DMS114 treated with DMSO at 0.1 percent for 48 hours (cell line): ENCODE measurements around the gene PPDPF.
"Not testable (repeated sequence)": the region's sequence is repeated elsewhere in the genome, so short reads cannot be mapped to it uniquely, and the experiment has no call there.

Experiments used
- DNase-seq: peaks from one replicate; lab custom pipeline; 2025; ENCODE audit not compliant: unreplicated experiment; lab: John Stamatoyannopoulos, UW

The PPDPF gene, protein sequence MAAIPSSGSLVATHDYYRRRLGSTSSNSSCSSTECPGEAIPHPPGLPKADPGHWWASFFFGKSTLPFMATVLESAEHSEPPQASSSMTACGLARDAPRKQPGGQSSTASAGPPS

GRCh38 chr20:63520504-63520933, at the start of gene PPDPF:
PPDPF (plus strand) TSS chr20:63520765; CDS start chr20:63521309, 544 bp downstream.
- no peak for DNase-seq

DNA sequence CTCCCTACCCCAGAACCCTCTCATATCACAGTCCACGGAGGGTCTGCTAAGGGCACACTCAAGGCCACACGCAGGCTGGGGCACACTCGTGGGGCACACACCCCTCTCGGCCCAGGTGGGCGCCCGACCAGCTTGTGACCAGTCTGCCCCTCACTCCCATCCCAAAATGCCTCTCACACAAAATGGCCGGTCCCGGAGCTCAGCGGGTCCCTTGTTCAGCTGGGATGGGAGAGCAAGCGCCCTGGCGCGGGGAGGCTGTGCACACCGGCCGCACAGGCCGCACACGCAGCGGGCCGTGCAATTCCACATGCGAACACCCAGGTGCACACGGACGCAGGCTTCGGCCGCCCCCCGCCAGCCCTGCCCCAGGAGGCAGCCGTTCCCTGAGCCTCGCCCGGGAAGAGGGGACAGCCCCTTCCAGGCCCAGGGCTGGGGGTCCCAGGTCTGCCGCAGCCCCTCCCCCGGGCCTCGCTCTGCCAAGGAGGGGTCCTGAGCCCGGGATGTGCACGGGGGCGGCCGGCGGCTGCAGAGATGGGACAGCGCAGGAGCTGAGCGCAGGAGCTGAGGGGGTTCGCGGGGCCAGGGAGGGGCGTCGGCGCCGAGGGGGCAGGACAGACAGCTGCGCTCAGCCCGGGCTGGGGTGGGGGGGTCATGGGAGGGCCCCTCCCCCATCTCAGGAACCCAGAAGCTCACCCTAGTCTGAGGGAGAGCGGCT, 49.4 kb upstream of the PPDPF start:
- no peak for DNase-seq

GRCh38 chr20:63471717-63471980, 48.9 kb upstream of the PPDPF start:
- no peak for DNase-seq

DNA sequence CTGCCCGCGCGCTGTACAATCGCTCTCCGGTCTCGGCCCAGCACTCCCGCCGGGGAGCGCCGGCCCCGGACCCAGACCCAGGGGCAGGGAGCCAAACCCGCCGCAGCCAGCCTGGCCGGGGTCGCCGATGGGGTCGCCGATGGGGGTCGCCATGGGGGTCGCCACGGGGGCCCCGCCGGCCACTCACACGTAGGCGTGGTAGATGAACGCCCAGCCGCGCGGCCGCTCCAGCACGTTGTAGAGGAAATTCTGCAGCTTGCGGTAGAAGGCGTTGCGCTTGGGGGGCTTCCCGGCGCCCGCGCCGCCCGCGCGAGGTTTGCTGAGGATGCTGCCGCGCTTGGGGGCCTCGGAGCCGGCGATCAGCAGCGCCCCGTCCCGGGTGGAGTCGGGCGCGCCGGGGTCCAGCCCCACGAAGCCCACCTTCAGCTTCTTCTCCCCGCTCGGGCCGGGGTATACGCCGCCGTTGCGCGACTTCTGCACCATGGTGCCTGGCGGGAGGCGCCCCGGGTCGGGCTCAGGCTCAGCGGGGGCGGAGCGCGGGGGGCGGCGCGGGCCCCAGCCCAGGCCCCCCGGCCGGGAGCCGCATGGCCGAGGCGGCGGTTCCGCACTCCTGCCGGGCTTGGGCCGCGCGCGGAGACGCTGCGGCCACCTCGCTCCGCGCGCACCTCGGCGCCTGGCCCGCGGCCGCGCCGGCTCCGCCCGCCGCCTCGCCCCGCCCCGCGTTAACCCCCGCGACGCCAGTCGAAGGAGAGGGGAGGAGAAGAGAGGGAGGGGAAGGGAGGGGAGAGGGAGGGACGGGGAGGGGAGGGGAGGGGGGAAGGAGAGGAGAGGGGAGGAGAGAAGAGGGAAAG, 48.4 kb upstream of the PPDPF start, which contains the start of gene KCNQ2:
Gene KCNQ2 (minus strand): TSS at position 675 of the 851 bp plus-strand sequence. CDS start 192 bp downstream, at position 483.
- no peak for DNase-seq

DNA sequence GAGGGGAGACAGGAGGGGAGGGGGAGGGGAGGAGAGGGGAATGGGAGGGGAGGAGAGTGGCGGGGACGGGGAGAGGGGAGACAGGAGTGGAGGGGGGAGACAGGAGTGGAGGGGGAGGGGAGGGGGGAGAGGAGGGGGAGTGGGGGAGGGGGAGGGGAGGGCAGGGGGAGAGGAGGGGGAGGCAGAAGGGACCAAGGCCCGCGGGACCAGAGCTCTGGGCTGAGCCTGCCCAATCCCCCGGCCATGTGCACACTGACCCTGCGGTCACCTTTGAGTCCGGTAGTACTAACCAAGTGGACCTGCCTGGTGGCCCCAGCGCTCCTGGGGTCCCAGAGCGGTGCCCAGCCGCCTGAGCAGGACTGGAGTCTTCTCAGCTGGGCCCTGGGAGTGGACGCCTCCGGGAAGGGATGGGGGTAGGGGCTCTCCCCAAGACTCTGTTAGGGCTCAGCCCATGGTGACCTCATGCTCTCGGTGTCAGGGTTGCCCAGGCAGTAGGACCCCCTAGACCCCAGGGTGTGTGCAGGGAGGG, 47.6 kb upstream of the PPDPF start:
- DNase-seq, result no peak

GRCh38 chr20:63473555-63474449, 46.8 kb upstream of the PPDPF start:
- no peak for DNase-seq

DNA sequence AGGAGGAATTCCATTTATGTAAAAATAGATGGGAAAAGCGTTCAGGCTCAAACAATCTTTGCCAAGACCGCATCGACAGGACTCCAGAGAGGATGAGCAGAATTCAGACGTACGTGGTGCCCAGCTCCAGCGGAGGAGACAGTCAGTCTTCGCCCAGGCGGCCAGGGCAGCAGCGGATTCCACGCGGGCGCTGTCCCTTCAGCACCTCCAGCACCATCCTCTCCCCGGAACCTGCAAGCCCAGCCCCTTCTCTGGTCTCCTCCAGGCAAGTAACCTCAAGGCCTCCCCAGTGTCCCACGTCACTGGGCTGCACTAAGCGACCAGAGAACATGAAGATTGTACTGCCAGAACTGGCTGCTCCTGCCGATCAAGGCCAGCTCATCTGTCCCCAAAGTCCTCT, 45.4 kb upstream of the PPDPF start:
- no peak for DNase-seq

DNA sequence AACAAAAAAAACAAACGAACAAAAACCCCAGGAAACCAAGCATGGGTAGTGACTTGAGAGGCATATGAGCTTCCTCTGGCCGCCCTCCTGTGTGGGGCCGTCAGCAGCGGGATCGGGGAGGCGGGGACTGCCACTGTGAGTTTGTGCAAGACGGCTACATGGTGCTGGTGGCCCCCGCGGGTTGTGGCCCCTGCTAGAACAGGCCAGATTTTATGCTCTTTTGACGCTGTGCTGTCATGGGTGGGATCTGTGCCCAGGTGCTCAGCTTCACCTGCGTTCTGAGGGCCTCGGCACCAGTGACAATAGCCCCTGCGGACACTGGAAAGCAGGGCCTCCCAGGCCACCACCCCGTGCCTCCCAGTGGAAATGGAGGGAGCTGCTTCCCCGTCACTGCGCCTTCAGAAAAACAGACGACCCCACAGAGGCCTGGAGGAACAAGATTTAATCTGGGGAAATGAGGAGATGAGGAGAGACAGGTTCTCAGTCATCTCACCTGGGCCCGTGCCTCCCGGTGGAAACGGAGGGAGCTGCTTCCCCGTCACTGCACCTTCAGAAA, 43.4 kb upstream of the PPDPF start:
- DNase-seq, result no peak

DNA sequence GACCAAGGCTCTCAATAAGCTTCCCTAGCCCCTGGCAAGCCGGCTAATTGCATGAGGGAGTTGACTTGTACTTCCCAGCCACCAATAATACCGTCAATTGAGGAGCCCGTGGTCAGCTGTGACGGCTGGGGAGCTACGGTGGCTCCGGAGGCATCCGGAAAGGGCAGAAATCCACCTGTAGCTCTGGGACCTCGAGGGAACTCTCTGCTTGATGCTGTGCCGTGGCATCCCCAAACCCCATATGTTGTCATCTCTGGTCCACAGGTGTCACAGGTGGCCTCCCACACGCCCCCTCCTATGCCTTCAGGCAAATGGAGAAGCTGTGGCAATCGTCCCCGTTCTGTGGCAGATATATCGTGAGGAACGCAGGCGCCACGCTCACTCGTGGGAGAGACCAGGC, 42.6 kb upstream of the PPDPF start:
- DNase-seq, result no peak

DNA sequence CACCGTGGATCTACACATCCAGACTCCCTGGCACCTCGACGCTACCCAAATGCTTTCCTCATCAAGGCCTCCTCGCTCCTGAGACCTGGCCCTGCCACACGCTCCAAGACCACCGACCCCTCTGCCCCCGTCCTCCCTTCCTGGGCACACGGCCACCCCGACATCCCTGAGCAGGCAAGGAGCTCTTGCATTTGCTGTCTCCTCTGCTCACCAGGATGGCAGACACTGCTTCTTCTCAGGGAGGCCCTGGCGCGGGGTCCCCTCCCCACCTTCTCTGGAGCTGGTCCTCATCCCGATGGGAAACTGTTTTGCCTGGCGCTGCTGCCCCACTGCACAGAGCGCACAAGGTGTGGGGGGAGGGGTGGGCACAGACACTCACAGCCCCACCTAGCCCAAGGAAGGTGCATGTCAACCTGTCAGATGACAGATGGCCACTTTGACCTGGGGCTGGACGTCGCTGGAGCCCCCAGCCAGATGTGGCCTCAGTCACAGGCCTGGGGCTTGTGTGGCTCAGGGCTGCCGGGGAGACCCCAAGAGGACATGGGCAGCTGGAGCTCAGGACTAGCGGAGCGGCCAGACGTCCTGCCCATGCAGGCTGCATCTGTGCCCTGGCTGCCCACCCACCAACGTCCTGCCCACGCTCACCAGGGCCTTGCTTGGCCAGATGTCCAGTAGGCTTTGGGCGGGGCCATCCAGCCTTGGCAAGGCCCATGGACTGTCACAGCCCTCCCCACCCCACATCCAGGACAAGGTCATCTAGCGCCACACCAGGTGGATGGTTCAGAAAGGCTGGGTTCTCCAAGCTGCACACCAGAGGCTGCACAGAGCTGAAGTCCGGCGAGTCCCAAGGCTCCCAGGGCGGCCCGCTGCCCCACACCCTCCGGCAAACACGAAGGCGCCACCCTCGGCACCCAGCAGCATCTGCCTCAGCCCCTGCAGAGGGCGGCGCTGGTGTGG, 41.9 kb upstream of the PPDPF start:
- DNase-seq, result no peak

- not testable (repeated sequence) for DNase-seq
Observed at GRCh38 chr20:63479695-63480419, 40.7 kb upstream of the PPDPF start.

DNA sequence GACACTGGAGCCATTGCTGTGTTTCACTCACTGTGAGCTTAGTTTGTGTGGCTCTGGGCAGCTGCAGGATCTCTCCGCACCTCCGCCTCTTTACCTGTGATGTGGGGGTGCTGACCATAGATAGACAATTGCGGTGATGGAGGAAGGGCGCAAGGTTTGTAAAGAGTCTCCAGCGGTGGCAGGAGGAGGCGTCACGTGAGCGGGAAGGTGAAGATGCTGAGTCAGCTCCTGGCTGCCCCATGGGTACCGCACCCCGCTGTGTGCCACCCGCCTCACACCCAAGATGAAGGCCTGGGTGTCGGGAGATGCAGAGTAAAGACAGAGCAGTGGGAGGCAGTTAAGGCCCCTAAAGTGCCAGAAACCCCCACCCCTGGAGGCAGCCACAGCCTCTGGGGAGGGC, 39.1 kb upstream of the PPDPF start:
- DNase-seq, result no peak

- DNase-seq, result no peak
Observed at GRCh38 chr20:63482021-63482587, 38.5 kb upstream of the PPDPF start.

- DNase-seq, result no peak
Observed at GRCh38 chr20:63483834-63484233, 36.7 kb upstream of the PPDPF start.

DNA sequence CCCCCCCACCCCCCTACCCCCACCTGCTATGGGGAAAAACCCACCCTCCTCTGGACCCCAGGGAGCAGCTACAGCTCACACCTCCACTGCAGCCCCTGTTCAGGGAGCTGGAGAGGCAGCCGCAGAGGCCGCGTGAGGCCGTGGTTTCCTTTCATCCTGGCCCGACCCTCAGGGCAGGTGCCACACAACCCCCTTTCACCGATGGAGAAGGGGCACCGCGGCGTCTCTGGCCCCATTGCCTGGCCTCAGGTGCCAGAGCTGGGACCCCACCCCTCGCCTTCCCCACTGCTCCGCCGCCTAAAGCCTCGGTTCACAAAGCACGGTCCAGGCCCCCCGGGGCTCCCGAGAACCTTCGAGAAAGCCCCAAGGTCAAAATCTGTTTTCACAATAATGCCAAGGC, 36.3 kb upstream of the PPDPF start:
- DNase-seq, result no peak

DNA sequence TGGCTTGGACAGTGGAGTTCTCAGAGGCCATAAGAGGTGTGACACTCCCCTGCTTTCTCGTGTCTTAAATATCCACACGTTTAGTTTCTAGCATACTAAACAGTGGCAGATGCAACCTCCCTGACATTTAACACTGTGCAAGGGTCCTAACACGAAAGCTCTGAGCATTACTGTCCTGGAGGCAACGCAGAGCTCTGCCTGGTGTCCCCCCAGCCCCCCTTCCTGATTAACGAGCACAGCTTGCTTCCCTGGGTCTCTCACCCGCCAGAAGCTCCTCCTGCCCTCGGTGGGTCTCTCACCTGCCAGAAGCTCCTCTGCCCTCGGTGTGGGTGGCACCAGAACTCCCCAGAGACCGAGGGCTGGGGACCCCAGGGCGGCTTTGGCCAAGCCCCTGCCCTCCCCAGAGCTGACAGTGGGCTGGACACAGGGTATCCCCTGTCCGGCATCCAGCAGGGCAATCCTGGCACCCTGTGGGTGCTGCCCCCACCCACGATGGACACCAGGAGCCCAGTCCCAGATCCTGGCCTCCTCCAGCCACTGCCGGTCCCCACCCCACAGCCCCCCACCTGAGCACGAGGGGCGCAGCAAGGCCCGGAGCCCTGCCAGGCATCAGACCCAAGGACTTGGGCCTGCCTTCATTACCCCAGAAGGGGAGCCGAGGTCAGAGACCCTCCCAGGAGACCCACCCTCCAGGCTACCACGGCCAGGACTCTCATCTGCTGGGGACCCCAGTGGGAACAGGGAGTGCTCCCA, 35.7 kb upstream of the PPDPF start:
- no peak for DNase-seq

GRCh38 chr20:63486300-63486855, 34.2 kb upstream of the PPDPF start:
- no peak for DNase-seq
